SK-N-SH (cell line): ENCODE data around the gene XPR1. TPM values are rescaled to one million over a fixed set of nuclear protein-coding genes. Genes with fewer than 3 reads are reported as not detected.

Source experiments
- CTCF ChIA-PET: fragments of 300-600, 350-600 bp; formaldehyde crosslinking; extraction: SDS; loops from one replicate; lab custom pipeline; 2021; lab: Yijun Ruan, JAX
- POLR2A ChIA-PET: fragments of 350-600 bp; sonication (Branson Sonifier 250); formaldehyde crosslinking; extraction: SDS; loops from one replicate; lab custom pipeline; 2020; ENCODE audit warnings: antibody characterized with exemption, inconsistent platforms; lab: Yijun Ruan, JAX
- DNase-seq: peaks from one replicate; pipeline ENCODE4 v3.0.0; 2012
- H2AFZ ChIP-seq: fragments of 200-600 bp; sonication (generic); 2 replicates; pipeline ENCODE4 v1.8.1; 2016; ENCODE audit warnings: antibody characterized with exemption, mild to moderate bottlenecking, low read depth
- H3F3A ChIP-seq: fragments of 200-600 bp; sonication (generic); replicated peaks from 2 replicates; pipeline ENCODE3; 2016; ENCODE audit warnings: antibody characterized with exemption, mild to moderate bottlenecking; ENCODE audit not compliant: insufficient read depth
- H3K27ac ChIP-seq, 2 experiments: fragments of 200-500 bp in 1 of 2; fragments of 200-600 bp in 1 of 2; sonication (Bioruptor generic) in 1 of 2; sonication (generic), shearing (Covaris generic) in 1 of 2; 2 replicates each; pipeline versions ENCODE4 v1.5.1 to v1.6.1; 2014 to 2016; ENCODE audit warnings: low read depth in 2 of 2, inconsistent platforms in 1 of 2, low read length in 1 of 2, mild to moderate bottlenecking in 1 of 2, mixed read lengths in 1 of 2
- H3K27me3 ChIP-seq: fragments of 200-600 bp; sonication (generic), shearing (Covaris generic); 2 replicates; pipeline ENCODE4 v1.6.1; 2016; ENCODE audit warnings: mixed run types; ENCODE audit not compliant: insufficient read depth
- H3K36me3 ChIP-seq, 2 experiments: fragments of 200-500 bp in 1 of 2; fragments of 200-600 bp in 1 of 2; sonication (Bioruptor generic) in 1 of 2; sonication (generic) in 1 of 2; replicated peaks in 1 of 2; 2 replicates each; pipeline versions ENCODE3 to v1.5.1; 2014 to 2016; ENCODE audit warnings: low read length in 1 of 2, mild to moderate bottlenecking in 1 of 2; ENCODE audit not compliant: insufficient read depth in 2 of 2, control insufficient read depth in 1 of 2
- H3K4me1 ChIP-seq, 2 experiments: fragments of 200-500 bp in 1 of 2; fragments of 200-600 bp in 1 of 2; sonication (Bioruptor generic) in 1 of 2; sonication (generic), shearing (Covaris generic) in 1 of 2; 2 replicates each; pipeline versions ENCODE4 v1.5.1 to v1.6.1; 2014 to 2016; ENCODE audit warnings: low read depth in 1 of 2, low read length in 1 of 2, mixed run types in 1 of 2; ENCODE audit not compliant: insufficient read depth in 2 of 2, control insufficient read depth in 1 of 2
- H3K4me2 ChIP-seq: fragments of 200-600 bp; sonication (generic), shearing (Covaris generic); 2 replicates; pipeline ENCODE4 v1.6.1; 2017; ENCODE audit warnings: mixed run types
- H3K4me3 ChIP-seq, 2 experiments: fragments of 200-500 bp in 1 of 2; fragments of 200-600 bp in 1 of 2; sonication (Bioruptor generic) in 1 of 2; sonication (generic), shearing (Covaris generic) in 1 of 2; 2 replicates each; pipeline versions ENCODE4 v1.5.1 to v1.8.1; 2014 to 2016; ENCODE audit warnings: low read depth in 2 of 2, inconsistent platforms in 1 of 2, low read length in 1 of 2, mild to moderate bottlenecking in 1 of 2, mixed read lengths in 1 of 2, moderate library complexity in 1 of 2
- H3K79me2 ChIP-seq: fragments of 200-600 bp; sonication (generic); 2 replicates; pipeline ENCODE4 v1.8.1; 2017; ENCODE audit warnings: mild to moderate bottlenecking; ENCODE audit not compliant: insufficient read depth
- H3K9ac ChIP-seq: fragments of 200-600 bp; sonication (generic); 2 replicates; pipeline ENCODE4 v1.6.1; 2017; ENCODE audit warnings: mixed run types
- H3K9me2 ChIP-seq: fragments of 200-600 bp; sonication (generic); 2 replicates; pipeline ENCODE4 v1.6.1; 2017; ENCODE audit warnings: mixed run types
- H3K9me3 ChIP-seq: fragments of 200-600 bp; sonication (generic); 2 replicates; pipeline ENCODE4 v1.6.1; 2017; ENCODE audit warnings: mixed run types, mild to moderate bottlenecking, moderate library complexity
- H4K20me1 ChIP-seq: fragments of 200-600 bp; sonication (generic); 2 replicates; pipeline ENCODE4 v1.6.1; 2017; ENCODE audit warnings: mild to moderate bottlenecking, mixed run types; ENCODE audit not compliant: insufficient read depth
- CHD2 ChIP-seq: fragments of 150-350 bp; IDR thresholded peaks from 2 replicates; pipeline ENCODE4 v1.6.1; 2018; ENCODE audit warnings: low read length; ENCODE audit not compliant: partially characterized antibody
- EP300 ChIP-seq, 2 experiments: IDR thresholded peaks; 2 replicates each; pipeline versions ENCODE4 v1.4.0 to v1.6.1; 2012; ENCODE audit warnings: borderline replicate concordance in 1 of 2, low read depth in 1 of 2, low read length in 1 of 2
- GATA2 ChIP-seq: sonication (generic); formaldehyde crosslinking; IDR thresholded peaks from 2 replicates; pipeline ENCODE4 v1.5.0; 2020; ENCODE audit warnings: mild to moderate bottlenecking, missing genetic modification reagents
- JUND ChIP-seq: IDR thresholded peaks from 2 replicates; pipeline ENCODE4 v1.4.0; 2012
- MEF2A ChIP-seq: IDR thresholded peaks from 2 replicates; pipeline ENCODE4 v1.4.0; 2012; ENCODE audit warnings: low read depth, borderline replicate concordance
- MXI1 ChIP-seq: IDR thresholded peaks from 2 replicates; pipeline ENCODE4 v1.6.1; 2012; ENCODE audit warnings: mild to moderate bottlenecking, low read depth, low read length, improper control_type of control experiment
- POLR2AphosphoS5 ChIP-seq: IDR thresholded peaks from 2 replicates; pipeline ENCODE4 v1.6.1; 2012; ENCODE audit warnings: low read depth, low read length
- RXRA ChIP-seq: IDR thresholded peaks from 2 replicates; pipeline ENCODE4 v1.4.0; 2012; ENCODE audit warnings: low read depth, mild to moderate bottlenecking, borderline replicate concordance
- SIN3A ChIP-seq: IDR thresholded peaks from 2 replicates; pipeline ENCODE4 v1.6.1; 2012; ENCODE audit warnings: low read depth, mild to moderate bottlenecking, low read length, moderate library complexity, borderline replicate concordance
- SMC3 ChIP-seq: IDR thresholded peaks from 2 replicates; pipeline ENCODE4 v1.6.1; 2012; ENCODE audit warnings: low read depth, low read length, improper control_type of control experiment
- WGBS: methylation state at CpG from one replicate; pipeline ENCODE4 v1.1.6; 2017; ENCODE audit warnings: low lambda C conversion rate; 5-methylcytosine and 5-hydroxymethylcytosine counted together
- polyA plus RNA-seq, 3 experiments: library from polyadenylated mRNA; depleted of rRNA; stranded (reverse); fragments of >200 nt; gene quantifications; 2 replicates each; pipeline ENCODE4 v1.2.3, GENCODE V29; 2012
- TF ChIP-seq, protein P1 (sequence below): fragments of 200-600 bp; sonication (generic); IDR thresholded peaks from 2 replicates; pipeline ENCODE4 v1.6.1; 2017; ENCODE audit warnings: antibody characterized with exemption, mild to moderate bottlenecking, moderate library complexity
- TF ChIP-seq, protein P2 (sequence below): fragments of 150-350 bp; IDR thresholded peaks from 2 replicates; pipeline ENCODE4 v1.6.1; 2017; ENCODE audit warnings: antibody characterized with exemption, low read length, low read depth, borderline replicate concordance
- TF ChIP-seq, protein P3 (sequence below): fragments of 150-350 bp; IDR thresholded peaks from 2 replicates; pipeline ENCODE4 v1.6.1; 2016; ENCODE audit warnings: mild to moderate bottlenecking, low read depth, low read length
- TF ChIP-seq, protein P4 (sequence below): IDR thresholded peaks from 2 replicates; pipeline ENCODE4; 2012
- TF ChIP-seq, protein P5 (sequence below): IDR thresholded peaks from 2 replicates; pipeline ENCODE4 v1.4.0; 2012; ENCODE audit warnings: low read depth, borderline replicate concordance

Gene XPR1
- polyA plus RNA-seq, 1 of the 3 experiments (the other 2 are of a cell fraction) = 7.9 TPM

DNA sequence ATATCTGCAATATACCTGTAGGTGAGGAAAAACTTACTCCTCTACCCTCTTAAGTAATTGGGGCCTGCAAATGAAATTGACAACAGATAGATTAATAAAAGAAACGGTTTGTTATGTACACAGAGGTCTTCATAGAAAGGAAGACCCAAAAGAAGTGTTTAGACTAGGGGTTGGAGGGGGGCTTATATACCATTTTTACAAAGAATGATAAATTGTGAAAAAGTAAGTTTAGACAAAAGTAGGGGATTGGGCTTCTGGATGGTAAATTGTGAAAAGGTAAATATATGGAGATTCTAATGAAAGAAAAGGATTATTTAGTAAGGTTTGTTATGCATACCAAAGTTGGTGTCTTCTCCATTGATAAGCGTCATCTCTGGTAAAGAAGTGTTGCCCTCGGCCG is 207.7 kb downstream of the XPR1 start:
- Histone ChIP-seq H2AFZ (no peak overlapping the region), H3K27me3 (no peaks in the 10 kb centered on the region), H3K4me1 (peaks cover 4 to 19% of the 10 kb centered on the region in 2 experiments; a peak in 3 of 4 replicates), H3K9me3 (no peaks in the 10 kb centered on the region; the same call in 1 of the 2 replicates), H3K9ac (no peak overlapping the region), H3K4me3 (no peak overlapping the region), H4K20me1 (no peaks in the 10 kb centered on the region), H3K36me3 (peaks cover 18 to 24% of the 10 kb centered on the region in 2 experiments), H3K79me2 (no peaks in the 10 kb centered on the region), H3K4me2 (no peak overlapping the region), H3F3A (no peaks in the 10 kb centered on the region), H3K9me2 (no peaks in the 10 kb centered on the region), H3K27ac (no peak overlapping the region)
- POLR2A ChIA-PET = no interaction called here
- CTCF ChIA-PET = no interaction called here
- TF ChIP-seq, protein P1, sequence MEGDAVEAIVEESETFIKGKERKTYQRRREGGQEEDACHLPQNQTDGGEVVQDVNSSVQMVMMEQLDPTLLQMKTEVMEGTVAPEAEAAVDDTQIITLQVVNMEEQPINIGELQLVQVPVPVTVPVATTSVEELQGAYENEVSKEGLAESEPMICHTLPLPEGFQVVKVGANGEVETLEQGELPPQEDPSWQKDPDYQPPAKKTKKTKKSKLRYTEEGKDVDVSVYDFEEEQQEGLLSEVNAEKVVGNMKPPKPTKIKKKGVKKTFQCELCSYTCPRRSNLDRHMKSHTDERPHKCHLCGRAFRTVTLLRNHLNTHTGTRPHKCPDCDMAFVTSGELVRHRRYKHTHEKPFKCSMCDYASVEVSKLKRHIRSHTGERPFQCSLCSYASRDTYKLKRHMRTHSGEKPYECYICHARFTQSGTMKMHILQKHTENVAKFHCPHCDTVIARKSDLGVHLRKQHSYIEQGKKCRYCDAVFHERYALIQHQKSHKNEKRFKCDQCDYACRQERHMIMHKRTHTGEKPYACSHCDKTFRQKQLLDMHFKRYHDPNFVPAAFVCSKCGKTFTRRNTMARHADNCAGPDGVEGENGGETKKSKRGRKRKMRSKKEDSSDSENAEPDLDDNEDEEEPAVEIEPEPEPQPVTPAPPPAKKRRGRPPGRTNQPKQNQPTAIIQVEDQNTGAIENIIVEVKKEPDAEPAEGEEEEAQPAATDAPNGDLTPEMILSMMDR = no peak
- TF ChIP-seq GATA2 (no peak), JUND (no peak)
- TF ChIP-seq, protein P2, sequence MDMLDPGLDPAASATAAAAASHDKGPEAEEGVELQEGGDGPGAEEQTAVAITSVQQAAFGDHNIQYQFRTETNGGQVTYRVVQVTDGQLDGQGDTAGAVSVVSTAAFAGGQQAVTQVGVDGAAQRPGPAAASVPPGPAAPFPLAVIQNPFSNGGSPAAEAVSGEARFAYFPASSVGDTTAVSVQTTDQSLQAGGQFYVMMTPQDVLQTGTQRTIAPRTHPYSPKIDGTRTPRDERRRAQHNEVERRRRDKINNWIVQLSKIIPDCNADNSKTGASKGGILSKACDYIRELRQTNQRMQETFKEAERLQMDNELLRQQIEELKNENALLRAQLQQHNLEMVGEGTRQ = no peak
- 82% methylated on average over 4 of the region's 4 CpGs for WGBS
- no peak for DNase-seq

DNA sequence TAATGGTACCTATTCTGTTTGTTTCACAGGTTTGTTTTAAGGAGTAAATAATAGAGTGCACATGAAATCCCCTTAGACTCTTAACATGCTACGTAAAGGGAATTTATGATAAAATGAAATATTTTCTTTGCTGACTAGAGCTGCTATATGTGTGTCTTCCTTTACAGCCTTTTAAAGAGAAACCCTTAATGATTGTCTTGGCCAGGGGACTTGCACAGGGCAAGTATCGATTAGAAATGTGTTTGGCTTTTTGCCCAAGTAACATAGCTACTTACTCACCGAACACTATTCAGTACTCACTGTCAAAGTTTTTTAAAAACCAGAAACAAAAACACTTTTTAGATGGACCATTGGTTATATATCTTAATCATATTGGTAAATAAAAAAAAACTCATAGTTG is 209.6 kb downstream of the XPR1 start:
- Histone ChIP-seq H3K9ac (peak overlapping the region; percentile 39; the same call in 1 of the 2 replicates), H3K27ac (peak overlapping the region in 1 of 2 experiments; percentile 71; a peak in 2 of 4 replicates), H4K20me1 (no peaks in the 10 kb centered on the region), H3K4me1 (peaks cover 4 to 19% of the 10 kb centered on the region in 2 experiments; a peak in 3 of 4 replicates), H3K36me3 (peaks cover 11 to 14% of the 10 kb centered on the region in 2 experiments)
- TF ChIP-seq MXI1 = no peak
- no peak for TF ChIP-seq EP300 (IDR thresholded peaks at IDR 0.05; ENCODE audit: borderline replicate concordance in 1 of 2, low read depth in 1 of 2, low read length in 1 of 2)
- TF ChIP-seq, protein P3, sequence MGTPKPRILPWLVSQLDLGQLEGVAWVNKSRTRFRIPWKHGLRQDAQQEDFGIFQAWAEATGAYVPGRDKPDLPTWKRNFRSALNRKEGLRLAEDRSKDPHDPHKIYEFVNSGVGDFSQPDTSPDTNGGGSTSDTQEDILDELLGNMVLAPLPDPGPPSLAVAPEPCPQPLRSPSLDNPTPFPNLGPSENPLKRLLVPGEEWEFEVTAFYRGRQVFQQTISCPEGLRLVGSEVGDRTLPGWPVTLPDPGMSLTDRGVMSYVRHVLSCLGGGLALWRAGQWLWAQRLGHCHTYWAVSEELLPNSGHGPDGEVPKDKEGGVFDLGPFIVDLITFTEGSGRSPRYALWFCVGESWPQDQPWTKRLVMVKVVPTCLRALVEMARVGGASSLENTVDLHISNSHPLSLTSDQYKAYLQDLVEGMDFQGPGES = no peak
- TF ChIP-seq MEF2A = no peak
- TF ChIP-seq, protein P4, sequence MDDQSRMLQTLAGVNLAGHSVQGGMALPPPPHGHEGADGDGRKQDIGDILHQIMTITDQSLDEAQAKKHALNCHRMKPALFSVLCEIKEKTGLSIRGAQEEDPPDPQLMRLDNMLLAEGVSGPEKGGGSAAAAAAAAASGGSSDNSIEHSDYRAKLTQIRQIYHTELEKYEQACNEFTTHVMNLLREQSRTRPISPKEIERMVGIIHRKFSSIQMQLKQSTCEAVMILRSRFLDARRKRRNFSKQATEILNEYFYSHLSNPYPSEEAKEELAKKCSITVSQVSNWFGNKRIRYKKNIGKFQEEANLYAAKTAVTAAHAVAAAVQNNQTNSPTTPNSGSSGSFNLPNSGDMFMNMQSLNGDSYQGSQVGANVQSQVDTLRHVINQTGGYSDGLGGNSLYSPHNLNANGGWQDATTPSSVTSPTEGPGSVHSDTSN = no peak
- TF ChIP-seq, protein P1 = no peak
- no peak for TF ChIP-seq CHD2
- TF ChIP-seq POLR2AphosphoS5 = no peak
- TF ChIP-seq, protein P5, sequence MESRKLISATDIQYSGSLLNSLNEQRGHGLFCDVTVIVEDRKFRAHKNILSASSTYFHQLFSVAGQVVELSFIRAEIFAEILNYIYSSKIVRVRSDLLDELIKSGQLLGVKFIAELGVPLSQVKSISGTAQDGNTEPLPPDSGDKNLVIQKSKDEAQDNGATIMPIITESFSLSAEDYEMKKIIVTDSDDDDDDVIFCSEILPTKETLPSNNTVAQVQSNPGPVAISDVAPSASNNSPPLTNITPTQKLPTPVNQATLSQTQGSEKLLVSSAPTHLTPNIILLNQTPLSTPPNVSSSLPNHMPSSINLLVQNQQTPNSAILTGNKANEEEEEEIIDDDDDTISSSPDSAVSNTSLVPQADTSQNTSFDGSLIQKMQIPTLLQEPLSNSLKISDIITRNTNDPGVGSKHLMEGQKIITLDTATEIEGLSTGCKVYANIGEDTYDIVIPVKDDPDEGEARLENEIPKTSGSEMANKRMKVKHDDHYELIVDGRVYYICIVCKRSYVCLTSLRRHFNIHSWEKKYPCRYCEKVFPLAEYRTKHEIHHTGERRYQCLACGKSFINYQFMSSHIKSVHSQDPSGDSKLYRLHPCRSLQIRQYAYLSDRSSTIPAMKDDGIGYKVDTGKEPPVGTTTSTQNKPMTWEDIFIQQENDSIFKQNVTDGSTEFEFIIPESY = no peak
- no peak for TF ChIP-seq SIN3A
- TF ChIP-seq SMC3 = no peak
- TF ChIP-seq RXRA = no peak
- TF ChIP-seq, all 33 proteins: peak for 0
- 61% methylated on average over 3 of the region's 3 CpGs for WGBS
- no peaks in the 10 kb centered on the region for H3F3A ChIP-seq
- ChIA-PET POLR2A (no interaction called here), CTCF (interaction anchor here (1.4 to 3.1 kb wide), 3 partner anchors 21 to 315 kb away, joined by 3 to 13 read pairs (median 3); no protein-coding TSS in a partner anchor)
- H3K4me2 ChIP-seq = peak overlapping the region; percentile 31; the same call in 1 of the 2 replicates
- H3K4me3 ChIP-seq = no peak overlapping the region
- H3K9me2 ChIP-seq = no peaks in the 10 kb centered on the region
- H2AFZ ChIP-seq = no peak overlapping the region
- no peaks in the 10 kb centered on the region for H3K27me3 ChIP-seq
- DNase-seq = no peak
- no peaks in the 10 kb centered on the region; the same call in 1 of the 2 replicates for H3K9me3 ChIP-seq
- no peaks in the 10 kb centered on the region for H3K79me2 ChIP-seq
